Hepatocyte (in vitro differentiated cells): ENCODE data around the gene SIX4.

ENCODE experiments used
- EZH2phosphoT487 ChIP-seq: fragments of 200-600 bp; sonication (generic); IDR thresholded peaks from one replicate; pipeline ENCODE4 v1.6.1; 2018; ENCODE audit warnings: antibody characterized with exemption, mild to moderate bottlenecking, low read depth, moderate library complexity; ENCODE audit not compliant: unreplicated experiment, severe bottlenecking
- TF ChIP-seq, protein P1 (sequence below): fragments of 200-600 bp; sonication (generic); IDR thresholded peaks from 2 replicates; pipeline ENCODE4 v1.5.1; 2016; ENCODE audit warnings: antibody characterized with exemption, mild to moderate bottlenecking; ENCODE audit not compliant: poor library complexity

DNA sequence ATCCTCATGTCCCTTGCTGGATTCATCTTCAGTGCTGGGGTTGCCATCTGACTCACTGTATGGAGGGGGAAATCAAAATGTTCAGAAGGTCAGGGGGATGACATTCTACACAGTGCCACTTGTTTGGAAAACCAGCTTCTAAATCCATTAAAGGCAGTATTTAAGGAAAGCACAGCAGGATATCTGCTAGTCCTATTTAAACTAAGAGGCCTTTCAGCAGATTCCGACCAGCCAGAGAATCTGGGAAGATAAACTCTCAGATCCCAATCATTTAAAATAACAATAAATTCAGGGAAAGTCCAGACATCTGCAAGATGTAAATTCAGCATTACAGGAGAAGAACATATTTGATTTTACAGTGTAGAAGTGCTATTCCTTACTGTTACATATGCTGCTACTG lies 3.8 kb downstream of the SIX4 start:
- TF ChIP-seq, protein P1, sequence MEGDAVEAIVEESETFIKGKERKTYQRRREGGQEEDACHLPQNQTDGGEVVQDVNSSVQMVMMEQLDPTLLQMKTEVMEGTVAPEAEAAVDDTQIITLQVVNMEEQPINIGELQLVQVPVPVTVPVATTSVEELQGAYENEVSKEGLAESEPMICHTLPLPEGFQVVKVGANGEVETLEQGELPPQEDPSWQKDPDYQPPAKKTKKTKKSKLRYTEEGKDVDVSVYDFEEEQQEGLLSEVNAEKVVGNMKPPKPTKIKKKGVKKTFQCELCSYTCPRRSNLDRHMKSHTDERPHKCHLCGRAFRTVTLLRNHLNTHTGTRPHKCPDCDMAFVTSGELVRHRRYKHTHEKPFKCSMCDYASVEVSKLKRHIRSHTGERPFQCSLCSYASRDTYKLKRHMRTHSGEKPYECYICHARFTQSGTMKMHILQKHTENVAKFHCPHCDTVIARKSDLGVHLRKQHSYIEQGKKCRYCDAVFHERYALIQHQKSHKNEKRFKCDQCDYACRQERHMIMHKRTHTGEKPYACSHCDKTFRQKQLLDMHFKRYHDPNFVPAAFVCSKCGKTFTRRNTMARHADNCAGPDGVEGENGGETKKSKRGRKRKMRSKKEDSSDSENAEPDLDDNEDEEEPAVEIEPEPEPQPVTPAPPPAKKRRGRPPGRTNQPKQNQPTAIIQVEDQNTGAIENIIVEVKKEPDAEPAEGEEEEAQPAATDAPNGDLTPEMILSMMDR = no peak
- no peak for TF ChIP-seq EZH2phosphoT487
